MM.1S (cell line): ENCODE measurements around the gene POC1A.
A peak's percentile ranks its signal among the peaks of the same experiment; 100 is the strongest.

Source experiments
- DNase-seq: peaks from one replicate; pipeline ENCODE4 v3.0.0-alpha.2; 2015
- H2AFZ ChIP-seq: fragments of 300-600 bp; sonication (generic); 2 replicates; pipeline ENCODE4 v1.6.0; 2016; ENCODE audit warnings: antibody characterized with exemption, low read length
- H3F3A ChIP-seq: fragments of 300-600 bp; sonication (generic); 2 replicates; pipeline ENCODE4 v1.6.1; 2016; ENCODE audit warnings: mild to moderate bottlenecking, antibody characterized with exemption, low read length, moderate library complexity, mixed read lengths; ENCODE audit not compliant: insufficient read depth
- H3K27ac ChIP-seq: fragments of 300-600 bp; sonication (generic); 2 replicates; pipeline ENCODE4 v1.5.1; 2016; ENCODE audit warnings: mild to moderate bottlenecking, low read length
- H3K27me3 ChIP-seq: fragments of 300-600 bp; sonication (generic); replicated peaks from 2 replicates; pipeline ENCODE4 v1.6.0; 2016; ENCODE audit warnings: low read length; ENCODE audit not compliant: insufficient read depth
- H3K36me3 ChIP-seq: fragments of 300-600 bp; sonication (generic); replicated peaks from 2 replicates; pipeline ENCODE4 v1.6.1; 2016; ENCODE audit warnings: mild to moderate bottlenecking, low read length, mixed read lengths; ENCODE audit not compliant: insufficient read depth
- H3K4me1 ChIP-seq: fragments of 300-600 bp; sonication (generic); 2 replicates; pipeline ENCODE4 v1.6.1; 2016; ENCODE audit warnings: low read length, mixed read lengths
- H3K4me2 ChIP-seq: fragments of 300-600 bp; sonication (generic); 2 replicates; pipeline ENCODE4 v1.6.0; 2016; ENCODE audit warnings: low read depth, low read length
- H3K4me3 ChIP-seq: fragments of 300-600 bp; sonication (generic); 2 replicates; pipeline ENCODE4 v1.5.1; 2016; ENCODE audit warnings: low read length, mixed read lengths
- H3K79me2 ChIP-seq: fragments of 300-600 bp; sonication (generic); 2 replicates; pipeline ENCODE4 v1.6.1; 2016; ENCODE audit warnings: mixed run types, low read length, mixed read lengths
- H3K9ac ChIP-seq: fragments of 300-600 bp; sonication (generic); 2 replicates; pipeline ENCODE4 v1.6.1; 2016; ENCODE audit warnings: low read length, mixed read lengths
- H3K9me2 ChIP-seq: fragments of 300-600 bp; sonication (generic); replicated peaks from 2 replicates; pipeline ENCODE4 v1.6.1; 2016; ENCODE audit warnings: mild to moderate bottlenecking, low read length, mixed read lengths; ENCODE audit not compliant: insufficient read depth
- H3K9me3 ChIP-seq: fragments of 300-600 bp; sonication (generic); replicated peaks from 2 replicates; pipeline ENCODE4 v1.6.1; 2016; ENCODE audit warnings: mild to moderate bottlenecking, low read length, mixed read lengths; ENCODE audit not compliant: insufficient read depth
- H4K20me1 ChIP-seq: fragments of 300-600 bp; sonication (generic); 2 replicates; pipeline ENCODE4 v1.6.1; 2016; ENCODE audit warnings: mild to moderate bottlenecking, low read length, moderate library complexity, mixed read lengths; ENCODE audit not compliant: insufficient read depth
- CTCF ChIP-seq: fragments of 300-600 bp; sonication (generic); IDR thresholded peaks from 2 replicates; pipeline ENCODE4 v1.5.1; 2016; ENCODE audit warnings: antibody characterized with exemption, low read length, mixed read lengths
- EZH2 ChIP-seq: fragments of 300-600 bp; sonication (generic); optimal IDR thresholded peaks from 2 replicates; pipeline ENCODE3; 2017; ENCODE audit warnings: low read depth, mild to moderate bottlenecking, antibody characterized with exemption, low read length, mixed read lengths
- EZH2phosphoT487 ChIP-seq: fragments of 300-600 bp; sonication (generic); IDR thresholded peaks from 2 replicates; pipeline ENCODE4 v1.6.1; 2018; ENCODE audit warnings: antibody characterized with exemption, low read length

Gene POC1A

GRCh38 chr3:52200981-52201679, 46.9 kb upstream of the POC1A start:
- Histone ChIP-seq H3K4me3 (no peak overlapping the region), H3F3A (no peaks in the 10 kb centered on the region), H3K9ac (no peak overlapping the region), H3K4me1 (peaks cover 11% of the 10 kb centered on the region), H3K9me3 (no peaks in the 10 kb centered on the region), H3K27me3 (no peaks in the 10 kb centered on the region), H3K9me2 (no peaks in the 10 kb centered on the region), H4K20me1 (no peaks in the 10 kb centered on the region), H2AFZ (no peak overlapping the region), H3K79me2 (peaks cover 16% of the 10 kb centered on the region), H3K36me3 (no peaks in the 10 kb centered on the region; the same call in none of the 2 replicates), H3K4me2 (no peak overlapping the region), H3K27ac (no peak overlapping the region)
- DNase-seq, result no peak
- TF ChIP-seq CTCF (no peak), EZH2 (no peak), EZH2phosphoT487 (no peak)

- Histone ChIP-seq H3K9ac (peak overlapping the region; percentile 73), H3K27me3 (no peaks in the 10 kb centered on the region), H4K20me1 (no peaks in the 10 kb centered on the region), H3K79me2 (peaks cover 16% of the 10 kb centered on the region), H3K9me2 (no peaks in the 10 kb centered on the region), H3K4me2 (peak overlapping the region; percentile 76), H3K36me3 (no peaks in the 10 kb centered on the region; the same call in none of the 2 replicates), H3F3A (no peaks in the 10 kb centered on the region), H3K9me3 (no peaks in the 10 kb centered on the region), H2AFZ (peak overlapping the region; percentile 91), H3K27ac (no peak overlapping the region), H3K4me3 (peak overlapping the region; percentile 82), H3K4me1 (peaks cover 11% of the 10 kb centered on the region)
- no peak for DNase-seq
- TF ChIP-seq CTCF, result no peak
- TF ChIP-seq EZH2phosphoT487, result no peak
- TF ChIP-seq EZH2, result no peak
Observed at GRCh38 chr3:52198643-52199608, 44.7 kb upstream of the POC1A start.

- peak; percentile 95 for DNase-seq
- H3K9me3 ChIP-seq, result no peaks in the 10 kb centered on the region
- H3K4me3 ChIP-seq, result peak within 1 kb of the TSS; percentile 82
- no peaks in the 10 kb centered on the region for H4K20me1 ChIP-seq
- H3K27ac ChIP-seq, result no peak within 1 kb of the TSS
- no peak for TF ChIP-seq EZH2phosphoT487
- no peak for TF ChIP-seq EZH2
- no peak for TF ChIP-seq CTCF
- H3K9ac ChIP-seq, result peak within 1 kb of the TSS; percentile 73
- H3F3A ChIP-seq, result no peaks in the 10 kb centered on the region
- peak within 1 kb of the TSS; percentile 76 for H3K4me2 ChIP-seq
- peak within 1 kb of the TSS; percentile 91 for H2AFZ ChIP-seq
- H3K4me1 ChIP-seq, result peaks cover 11% of the 10 kb centered on the region
- peaks cover 16% of the 10 kb centered on the region for H3K79me2 ChIP-seq
- no peaks in the 10 kb centered on the region for H3K9me2 ChIP-seq
- no peaks in the 10 kb centered on the region; the same call in 1 of the 2 replicates for H3K36me3 ChIP-seq
- H3K27me3 ChIP-seq, result no peaks in the 10 kb centered on the region
Observed at GRCh38 chr3:52197842-52198625, 43.8 kb upstream of the POC1A start, which contains the start of gene ALAS1. Gene ALAS1, plus strand, starts transcription at chr3:52198160. Its CDS starts 1,082 bp downstream, at chr3:52199242.
